GM12878 (cell line): ENCODE results near the gene MED10. TPM values are rescaled to one million over a fixed set of nuclear protein-coding genes. Genes with fewer than 3 reads are reported as not detected.
"Not testable (repeated sequence)": the region's sequence is repeated elsewhere in the genome, so short reads cannot be mapped to it uniquely, and the experiment has no call there.

Experiments used
- ATAC-seq: fragments of 200-7000 bp; cut with Tn5 transposase; 3 replicates; pipeline ENCODE4 v1.9.1; 2020; ENCODE audit warnings: mild to moderate bottlenecking, moderate library complexity
- BruUV-seq: library from RNA; stranded (reverse); fragments of 400-500 nt; replicated peaks from 2 replicates; lab custom pipeline; 2021; lab: Mats Ljungman, UMichigan
- CTCF ChIA-PET: fragments of 300-600 bp; sonication (Branson Sonifier 250); formaldehyde crosslinking; extraction: SDS; loops from one replicate; lab custom pipeline; 2021; ENCODE audit warnings: inconsistent platforms; lab: Yijun Ruan, JAX
- POLR2A ChIA-PET: fragments of 350-600 bp; formaldehyde crosslinking; extraction: SDS; loops from one replicate; lab custom pipeline; 2021; ENCODE audit warnings: inconsistent platforms; lab: Charles Lee
- RAD21 ChIA-PET: fragments of 300-600 bp; sonication (Branson Sonifier 250); formaldehyde crosslinking; loops from one replicate; lab custom pipeline; 2023; ENCODE audit warnings: antibody characterized with exemption; ENCODE audit not compliant: unreplicated experiment; lab: Charles Lee
- SMC1A ChIA-PET: fragments of 300-600 bp; sonication (Branson Sonifier 250); formaldehyde crosslinking; loops from one replicate; lab custom pipeline; 2023; ENCODE audit not compliant: unreplicated experiment, uncharacterized antibody; lab: Charles Lee
- DNase-seq: peaks from one replicate; pipeline ENCODE4 v3.0.0-alpha.2; 2011; ENCODE audit warnings: low read depth, low spot score
- FAIRE-seq: peaks from 3 replicates; lab custom pipeline; 2011; peaks lifted over from hg19 to GRCh38; lab: Jason Lieb, UNC
- H2AFZ ChIP-seq: 2 replicates; pipeline ENCODE4 v1.6.0; 2011; ENCODE audit warnings: low read depth, low read length, control low read depth; ENCODE audit not compliant: control insufficient read depth
- H3K27ac ChIP-seq: 2 replicates; pipeline ENCODE4 v1.5.1; 2011; ENCODE audit warnings: control low read depth; ENCODE audit not compliant: control insufficient read depth, insufficient read depth
- H3K27me3 ChIP-seq, 2 experiments: replicated peaks in 1 of 2; 2 replicates each; pipeline versions ENCODE4 v1.6.0 to v1.6.1; 2011; ENCODE audit warnings: low read length in 1 of 2; ENCODE audit not compliant: control insufficient read depth in 2 of 2, insufficient read depth in 2 of 2
- H3K36me3 ChIP-seq, 2 experiments: 2 replicates each; pipeline ENCODE4 v1.5.1; 2011; ENCODE audit warnings: low read length in 1 of 2; ENCODE audit not compliant: control insufficient read depth in 2 of 2, insufficient read depth in 2 of 2
- H3K4me1 ChIP-seq: 2 replicates; pipeline ENCODE4 v1.6.1; 2011; ENCODE audit warnings: mild to moderate bottlenecking, low read length, moderate library complexity, mixed read lengths; ENCODE audit not compliant: control insufficient read depth, insufficient read depth
- H3K4me2 ChIP-seq: 2 replicates; pipeline ENCODE4 v1.6.0; 2011; ENCODE audit warnings: control low read depth; ENCODE audit not compliant: control insufficient read depth, insufficient read depth
- H3K4me3 ChIP-seq: fragments of 200-600 bp; sonication (generic); 2 replicates; pipeline ENCODE4 v1.5.1; 2016
- H3K79me2 ChIP-seq: 2 replicates; pipeline ENCODE4 v1.6.0; 2011; ENCODE audit warnings: low read length; ENCODE audit not compliant: control insufficient read depth, insufficient read depth
- H3K9ac ChIP-seq: 2 replicates; pipeline ENCODE4 v1.8.0; 2011; ENCODE audit warnings: low read length, control low read depth, mixed read lengths; ENCODE audit not compliant: control insufficient read depth, insufficient read depth
- H3K9me3 ChIP-seq: replicated peaks from 3 replicates; pipeline ENCODE4 v1.5.1; 2011; ENCODE audit warnings: mild to moderate bottlenecking, low read length; ENCODE audit not compliant: control insufficient read depth, insufficient read depth
- H4K20me1 ChIP-seq: 2 replicates; pipeline ENCODE4 v1.6.0; 2011; ENCODE audit not compliant: control insufficient read depth, insufficient read depth
- CBX3 ChIP-seq: fragments of 200-600 bp; sonication (generic); IDR thresholded peaks from 2 replicates; pipeline ENCODE4 v1.6.1; 2016; ENCODE audit warnings: low read depth, borderline replicate concordance
- CUX1 ChIP-seq: IDR thresholded peaks from 2 replicates; pipeline ENCODE4 v1.6.1; 2012; ENCODE audit warnings: improper control_type of control experiment, low read depth, low read length; ENCODE audit not compliant: insufficient replicate concordance
- EED ChIP-seq: sonication (generic); IDR thresholded peaks from 2 replicates; pipeline ENCODE4 v1.6.1; 2016; ENCODE audit warnings: antibody characterized with exemption, low read depth
- IRF4 ChIP-seq: IDR thresholded peaks from 2 replicates; pipeline ENCODE4 v1.6.1; 2011; ENCODE audit warnings: low read depth, low read length
- KDM1A ChIP-seq: fragments of 200-600 bp; sonication (generic); IDR thresholded peaks from 2 replicates; pipeline ENCODE4 v1.6.1; 2016; ENCODE audit warnings: borderline replicate concordance
- MEF2A ChIP-seq: IDR thresholded peaks from 2 replicates; pipeline ENCODE4 v1.6.1; 2011; ENCODE audit warnings: low read depth, mild to moderate bottlenecking, low read length, moderate library complexity; ENCODE audit not compliant: insufficient read depth
- PAX5 ChIP-seq: IDR thresholded peaks from 2 replicates; pipeline ENCODE4 v1.6.1; 2011; ENCODE audit warnings: low read depth, low read length, borderline replicate concordance
- RB1 ChIP-seq: fragments of 450-650 bp; formaldehyde crosslinking; IDR thresholded peaks from 2 replicates; pipeline ENCODE4 v1.6.1; 2017; ENCODE audit warnings: mild to moderate bottlenecking, borderline replicate concordance
- RFX5 ChIP-seq: IDR thresholded peaks from 2 replicates; pipeline ENCODE4 v1.6.1; 2011; ENCODE audit warnings: low read depth, low read length, improper control_type of control experiment
- SREBF1 ChIP-seq: IDR thresholded peaks from 2 replicates; pipeline ENCODE4 v1.6.1; 2012; ENCODE audit warnings: mild to moderate bottlenecking, low read length
- SRF ChIP-seq, 2 experiments: IDR thresholded peaks; 2 replicates each; pipeline ENCODE4 v1.6.1; 2011; ENCODE audit warnings: low read depth in 2 of 2, low read length in 2 of 2, mild to moderate bottlenecking in 1 of 2, moderate library complexity in 1 of 2
- ZSCAN29 ChIP-seq: fragments of 450-650 bp; IDR thresholded peaks from 2 replicates; pipeline ENCODE4 v1.6.1; 2017; ENCODE audit warnings: mild to moderate bottlenecking, moderate library complexity
- WGBS: methylation state at CpG from one replicate; pipeline ENCODE4 v1.1.6; 2016; ENCODE audit warnings: low lambda C conversion rate; ENCODE audit not compliant: insufficient replicate concordance, insufficient coverage; ENCODE audit errors: missing lambda C conversion rate; 5-methylcytosine and 5-hydroxymethylcytosine counted together
- in situ Hi-C: fragments of 300-500 bp; cut with MboI; formaldehyde crosslinking; loops from 9 replicates; pipeline ENCODE4 v1.14.3; 2018; ENCODE audit warnings: mixed read lengths
- intact Hi-C: fragments of 100-400 bp; cut with micrococcal nuclease; formaldehyde crosslinking; loops from one replicate; pipeline ENCODE4 v1.14.2; 2022; ENCODE audit not compliant: unreplicated experiment
- polyA plus RNA-seq, 11 experiments: library from polyadenylated mRNA; depleted of rRNA in 4 of 11; unstranded in 6 of 11; stranded (reverse) in 5 of 11; fragments of >200 nt; fragmentation: Nextera tagmentation in 4 of 11; fragmentation: Illumina TruSeq in 1 of 11; extraction: Ambion mirVana in 4 of 11; extraction: Trizol in 1 of 11; gene quantifications; 1 replicate in 1 of 11; 2 replicates in 10 of 11; pipeline versions ENCODE4 v1.2.1 to v1.2.3, GENCODE V29; 2011 to 2016; ENCODE audit warnings: inconsistent platforms in 2 of 11, missing spikeins in 2 of 11, low read depth in 1 of 11
- total RNA-seq, 4 experiments: library from RNA; depleted of rRNA in 3 of 4; stranded (reverse); fragments of >200 nt in 3 of 4; fragmentation: Illumina TruSeq in 1 of 4; extraction: Trizol in 1 of 4; gene quantifications; 2 replicates each; pipeline versions ENCODE4 v1.2.1 to v1.2.3, GENCODE V29; 2013 to 2021

The MED10 gene
- total and polyA plus RNA-seq, 10 of the 15 experiments (the other 5 are each of a cell fraction or from before 2014, with no cell fraction given) = 21.2 to 111 (median 46.6) TPM

- ChIA-PET POLR2A (no interaction called here), RAD21 (no interaction called here), SMC1A (interaction anchor here (0.9 kb wide), 1 partner anchor 19 kb away, joined by 3 read pairs; no protein-coding TSS in a partner anchor), CTCF (no interaction called here)
- no peaks in the 10 kb centered on the region; a peak in 1 of 4 replicates for H3K36me3 ChIP-seq
- intact Hi-C loops (no loop called here), in situ Hi-C loops (no loop called here)
- 85% methylated on average over 6 of the region's 6 CpGs for WGBS
- no peaks in the 10 kb centered on the region for H3K27me3 ChIP-seq
- H3K4me2 ChIP-seq = no peak overlapping the region
- no peak overlapping the region for H3K27ac ChIP-seq
- no peak overlapping the region for H2AFZ ChIP-seq
- no TSS peak for BruUV-seq
- no peaks in the 10 kb centered on the region; the same call in 2 of the 3 replicates for H3K9me3 ChIP-seq
- H3K4me1 ChIP-seq = peaks cover 4% of the 10 kb centered on the region; the same call in 1 of the 2 replicates
- TF ChIP-seq MEF2A = no peak
- no peak for TF ChIP-seq CUX1
- TF ChIP-seq RB1 = no peak
- no peak for TF ChIP-seq EED
- TF ChIP-seq SREBF1 = no peak
- no peak for TF ChIP-seq KDM1A
- TF ChIP-seq CBX3 = no peak
- no peak for TF ChIP-seq RFX5
- no peak for TF ChIP-seq IRF4
- TF ChIP-seq PAX5 = no peak
- TF ChIP-seq ZSCAN29 = no peak
- TF ChIP-seq SRF (IDR thresholded peaks at IDR 0.05; ENCODE audit: low read depth in 2 of 2, low read length in 2 of 2) = no peak
- no peak for FAIRE-seq
- ATAC-seq = no peak
- no peak for DNase-seq
- H3K9ac ChIP-seq = no peak overlapping the region
- H4K20me1 ChIP-seq = no peaks in the 10 kb centered on the region
- H3K4me3 ChIP-seq = no peak overlapping the region
- H3K79me2 ChIP-seq = no peaks in the 10 kb centered on the region
Measured at GRCh38 chr5:6358434-6358820, 19.9 kb downstream of the MED10 start.

- RAD21 ChIA-PET, H3K4me1 ChIP-seq, FAIRE-seq, H3K9me3 ChIP-seq, H2AFZ ChIP-seq, H3K27ac ChIP-seq, DNase-seq, H3K79me2 ChIP-seq, BruUV-seq, ATAC-seq, H3K27me3 ChIP-seq, H3K4me2 ChIP-seq, intact Hi-C loops, H3K9ac ChIP-seq, CTCF ChIA-PET, H3K4me3 ChIP-seq, H3K36me3 ChIP-seq, in situ Hi-C loops, H4K20me1 ChIP-seq: not testable (repeated sequence)
- ChIA-PET SMC1A (interaction anchor here (0.9 to 1.0 kb wide), 2 partner anchors 19 to 54 kb away, joined by 3 read pairs; no protein-coding TSS in a partner anchor), POLR2A (interaction anchor here (0.6 kb wide), 1 partner anchor 20 kb away, joined by 3 read pairs; the partner anchor contains the start of gene MED10)
- 86% methylated on average over 8 of the region's 8 CpGs for WGBS
Measured at GRCh38 chr5:6357817-6358433, 20.4 kb downstream of the MED10 start.
